KOPT-K1 (cell line): Measurements from ENCODE around the gene ZNF346.

ENCODE experiments used
- H3K27ac ChIP-seq: fragments of 200-600 bp; sonication (generic); 2 replicates; pipeline ENCODE4 v1.5.1; 2016; ENCODE audit warnings: antibody characterized with exemption, mild to moderate bottlenecking, low read depth, low read length; ENCODE audit not compliant: poor library complexity, severe bottlenecking
- H3K36me3 ChIP-seq: fragments of 200-600 bp; sonication (generic); 2 replicates; pipeline ENCODE4 v1.5.1; 2017; ENCODE audit warnings: antibody characterized with exemption, mild to moderate bottlenecking, low read length, moderate library complexity; ENCODE audit not compliant: insufficient read depth
- H3K9me3 ChIP-seq: fragments of 200-600 bp; sonication (generic); 2 replicates; pipeline ENCODE4 v1.5.1; 2017; ENCODE audit warnings: antibody characterized with exemption, low read length, mild to moderate bottlenecking; ENCODE audit not compliant: insufficient read depth, poor library complexity, severe bottlenecking

ZNF346 gene

GRCh38 chr5:177091232-177091631 lies 68.7 kb downstream of the ZNF346 start:
- Histone ChIP-seq H3K9me3 (no peaks in the 10 kb centered on the region), H3K36me3 (no peaks in the 10 kb centered on the region), H3K27ac (no peak overlapping the region)

GRCh38 chr5:177092178-177093081 lies 69.9 kb downstream of the ZNF346 start:
- Histone ChIP-seq H3K9me3 (no peaks in the 10 kb centered on the region), H3K27ac (no peak overlapping the region), H3K36me3 (no peaks in the 10 kb centered on the region)

GRCh38 chr5:177093082-177093712 lies 70.7 kb downstream of the ZNF346 start:
- no peaks in the 10 kb centered on the region for H3K36me3 ChIP-seq
- H3K27ac ChIP-seq, result no peak overlapping the region
- H3K9me3 ChIP-seq, result no peaks in the 10 kb centered on the region

GRCh38 chr5:177093803-177094202 lies 71.3 kb downstream of the ZNF346 start:
- Histone ChIP-seq H3K36me3 (no peaks in the 10 kb centered on the region), H3K27ac (no peak overlapping the region), H3K9me3 (no peaks in the 10 kb centered on the region)

GRCh38 chr5:177094224-177095087 lies 72.0 kb downstream of the ZNF346 start:
- no peak overlapping the region for H3K27ac ChIP-seq
- H3K9me3 ChIP-seq, result no peaks in the 10 kb centered on the region
- no peaks in the 10 kb centered on the region for H3K36me3 ChIP-seq

GRCh38 chr5:177095088-177095669 lies 72.7 kb downstream of the ZNF346 start:
- no peaks in the 10 kb centered on the region for H3K9me3 ChIP-seq
- no peak overlapping the region for H3K27ac ChIP-seq
- no peaks in the 10 kb centered on the region for H3K36me3 ChIP-seq

GRCh38 chr5:177096162-177097015 lies 73.9 kb downstream of the ZNF346 start:
- no peak overlapping the region for H3K27ac ChIP-seq
- H3K9me3 ChIP-seq, result no peaks in the 10 kb centered on the region
- no peaks in the 10 kb centered on the region for H3K36me3 ChIP-seq

GRCh38 chr5:177097016-177097985 lies 74.8 kb downstream of the ZNF346 start:
- H3K36me3 ChIP-seq, result no peaks in the 10 kb centered on the region
- H3K27ac ChIP-seq, result no peak overlapping the region
- no peaks in the 10 kb centered on the region for H3K9me3 ChIP-seq

- Histone ChIP-seq H3K9me3 (no peaks in the 10 kb centered on the region), H3K27ac (no peak overlapping the region), H3K36me3 (no peaks in the 10 kb centered on the region)
Observed at GRCh38 chr5:177098120-177098469, 75.6 kb downstream of the ZNF346 start.

- H3K36me3 ChIP-seq, result no peaks in the 10 kb centered on the region
- H3K9me3 ChIP-seq, result no peaks in the 10 kb centered on the region
- H3K27ac ChIP-seq, result no peak overlapping the region
Observed at GRCh38 chr5:177098470-177099141, 76.1 kb downstream of the ZNF346 start.

GRCh38 chr5:177099422-177100093 lies 77.1 kb downstream of the ZNF346 start:
- no peaks in the 10 kb centered on the region for H3K9me3 ChIP-seq
- H3K27ac ChIP-seq, result no peak overlapping the region
- no peaks in the 10 kb centered on the region for H3K36me3 ChIP-seq

- H3K9me3 ChIP-seq, result no peaks in the 10 kb centered on the region
- no peaks in the 10 kb centered on the region for H3K36me3 ChIP-seq
- H3K27ac ChIP-seq, result no peak overlapping the region
Observed at GRCh38 chr5:177100714-177101121, 78.2 kb downstream of the ZNF346 start.
